PC-9 (cell line): Measurements from ENCODE around the gene NINL.

Source experiments
- CTCF ChIP-seq: fragments of 200-600 bp; sonication (generic); conservative IDR thresholded peaks from 2 replicates; pipeline ENCODE4 v1.6.1; 2017; ENCODE audit warnings: mixed run types, antibody characterized with exemption, mild to moderate bottlenecking, moderate library complexity
- EZH2 ChIP-seq: fragments of 200-600 bp; sonication (generic); IDR thresholded peaks from 2 replicates; pipeline ENCODE4 v1.8.0; 2017; ENCODE audit warnings: antibody characterized with exemption, low read depth

- TF ChIP-seq CTCF (no peak), EZH2 (no peak)
These were observed 120.7 kb downstream of the NINL start for GRCh38 chr20:25464501-25465242.
